Parathyroid adenoma (tissue), 2 donors: ENCODE results near the gene USH2A.

Experiments used
- H2AFZ ChIP-seq: fragments of 300-600 bp; sonication (generic); one replicate; pipeline ENCODE4 v1.7.0; 2017; ENCODE audit warnings: antibody characterized with exemption, mild to moderate bottlenecking
- H3K27ac ChIP-seq: fragments of 300-600 bp; sonication (generic); one replicate; pipeline ENCODE4 v1.7.0; 2017
- H3K27me3 ChIP-seq: fragments of 300-600 bp; sonication (generic); one replicate; pipeline ENCODE4 v1.7.0; 2017; ENCODE audit warnings: low read length; ENCODE audit not compliant: control insufficient read depth, insufficient read depth
- H3K36me3 ChIP-seq: fragments of 300-600 bp; sonication (generic); one replicate; pipeline ENCODE4 v1.7.0; 2017; ENCODE audit warnings: low read length; ENCODE audit not compliant: control insufficient read depth, insufficient read depth
- H3K4me1 ChIP-seq: fragments of 300-600 bp; sonication (generic); one replicate; pipeline ENCODE4 v1.7.0; 2017; ENCODE audit warnings: control low read depth
- H3K4me2 ChIP-seq: fragments of 300-600 bp; sonication (generic); one replicate; pipeline ENCODE4 v1.7.0; 2017; ENCODE audit warnings: low read length
- H3K4me3 ChIP-seq: fragments of 300-600 bp; sonication (generic); one replicate; pipeline ENCODE4 v1.7.0; 2017; ENCODE audit warnings: low read depth, low read length
- H3K79me2 ChIP-seq: fragments of 300-600 bp; sonication (generic); one replicate; pipeline ENCODE4 v1.7.0; 2017; ENCODE audit warnings: control low read depth
- H3K9ac ChIP-seq: fragments of 300-600 bp; sonication (generic); one replicate; pipeline ENCODE4 v1.7.0; 2017; ENCODE audit warnings: mild to moderate bottlenecking
- H3K9me3 ChIP-seq: fragments of 300-600 bp; sonication (generic); one replicate; pipeline ENCODE4 v1.7.0; 2017; ENCODE audit warnings: low read length; ENCODE audit not compliant: control insufficient read depth
- CTCF ChIP-seq: fragments of 300-600 bp; sonication (generic); IDR thresholded peaks from one replicate; pipeline ENCODE4 v1.7.0; 2017; ENCODE audit warnings: antibody characterized with exemption, mild to moderate bottlenecking
- donor health status: primary hyperparathyroidism.

USH2A gene

DNA sequence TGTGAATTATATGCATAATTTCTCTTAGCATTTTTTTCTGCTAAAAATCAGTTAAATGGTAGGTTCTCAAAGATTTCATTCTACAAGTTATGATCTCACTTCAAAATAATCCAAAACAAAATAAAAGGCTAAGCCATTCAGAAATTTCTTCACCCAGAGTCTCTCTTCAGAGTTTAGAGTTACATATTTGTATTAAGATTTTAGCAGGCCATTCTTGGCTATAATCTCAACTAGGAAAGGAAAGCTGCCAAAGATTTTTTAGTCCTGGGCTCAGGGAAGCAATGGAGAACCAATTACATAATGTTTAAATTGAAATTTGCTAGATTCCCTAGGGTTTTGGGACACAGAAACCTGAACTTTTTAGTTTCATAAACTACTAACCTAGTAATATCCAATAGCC lies 245.0 kb downstream of the USH2A start:
- H3K9ac ChIP-seq, result no peak overlapping the region
- H2AFZ ChIP-seq, result no peak overlapping the region
- no peak overlapping the region for H3K27ac ChIP-seq
- no peaks in the 10 kb centered on the region for H3K9me3 ChIP-seq
- H3K79me2 ChIP-seq, result no peaks in the 10 kb centered on the region
- no peak overlapping the region for H3K4me3 ChIP-seq
- no peaks in the 10 kb centered on the region for H3K36me3 ChIP-seq
- no peak overlapping the region for H3K4me2 ChIP-seq
- H3K4me1 ChIP-seq, result no peaks in the 10 kb centered on the region
- no peaks in the 10 kb centered on the region for H3K27me3 ChIP-seq
- TF ChIP-seq CTCF, result no peak

DNA sequence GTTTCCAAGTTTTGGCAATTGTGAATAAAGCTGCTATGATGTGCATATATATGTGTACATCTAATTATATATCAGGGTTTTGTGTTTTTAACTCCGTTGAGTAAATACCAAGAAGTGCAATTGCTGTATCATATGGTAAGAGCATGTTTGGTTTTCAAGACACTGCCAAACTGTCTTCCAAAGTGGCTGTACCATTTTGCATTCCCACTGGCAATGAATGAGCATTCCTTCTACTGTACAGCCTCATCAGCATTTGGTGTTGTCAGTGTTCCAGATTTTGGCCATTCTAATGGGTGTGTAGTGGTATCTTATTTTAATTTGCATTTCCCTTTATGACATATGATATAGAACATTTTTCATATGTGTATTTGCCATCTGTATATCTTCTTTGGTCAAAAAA lies 246.3 kb downstream of the USH2A start:
- H3K9me3 ChIP-seq, result no peaks in the 10 kb centered on the region
- no peak for TF ChIP-seq CTCF
- no peak overlapping the region for H3K4me3 ChIP-seq
- no peak overlapping the region for H3K9ac ChIP-seq
- no peaks in the 10 kb centered on the region for H3K79me2 ChIP-seq
- no peak overlapping the region for H3K4me2 ChIP-seq
- H3K27ac ChIP-seq, result no peak overlapping the region
- no peaks in the 10 kb centered on the region for H3K4me1 ChIP-seq
- H3K27me3 ChIP-seq, result no peaks in the 10 kb centered on the region
- H3K36me3 ChIP-seq, result no peaks in the 10 kb centered on the region
- no peak overlapping the region for H2AFZ ChIP-seq

DNA sequence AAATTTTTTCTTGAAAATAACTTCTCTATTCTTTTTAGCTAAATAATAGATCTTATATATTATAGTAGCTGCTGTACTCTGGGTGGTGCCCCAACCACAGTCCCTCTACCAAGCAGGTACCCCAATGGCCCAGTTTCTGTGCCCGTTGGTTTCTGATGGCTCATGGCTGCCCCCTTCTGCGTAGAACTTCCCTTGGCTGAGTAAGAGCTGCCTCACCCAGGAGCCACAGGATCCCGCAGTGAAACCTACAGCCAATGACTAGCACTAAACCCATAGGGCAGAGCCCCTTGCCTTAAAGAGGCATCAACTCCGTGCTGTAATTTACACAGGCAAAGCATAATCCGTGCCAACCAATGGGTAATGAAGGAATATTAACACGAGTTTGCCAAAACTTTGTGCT lies 247.5 kb downstream of the USH2A start:
- no peak overlapping the region for H2AFZ ChIP-seq
- H3K4me3 ChIP-seq, result no peak overlapping the region
- no peaks in the 10 kb centered on the region for H3K9me3 ChIP-seq
- no peaks in the 10 kb centered on the region for H3K27me3 ChIP-seq
- no peak overlapping the region for H3K27ac ChIP-seq
- no peaks in the 10 kb centered on the region for H3K4me1 ChIP-seq
- H3K9ac ChIP-seq, result no peak overlapping the region
- no peaks in the 10 kb centered on the region for H3K79me2 ChIP-seq
- H3K36me3 ChIP-seq, result no peaks in the 10 kb centered on the region
- no peak overlapping the region for H3K4me2 ChIP-seq
- TF ChIP-seq CTCF, result no peak

DNA sequence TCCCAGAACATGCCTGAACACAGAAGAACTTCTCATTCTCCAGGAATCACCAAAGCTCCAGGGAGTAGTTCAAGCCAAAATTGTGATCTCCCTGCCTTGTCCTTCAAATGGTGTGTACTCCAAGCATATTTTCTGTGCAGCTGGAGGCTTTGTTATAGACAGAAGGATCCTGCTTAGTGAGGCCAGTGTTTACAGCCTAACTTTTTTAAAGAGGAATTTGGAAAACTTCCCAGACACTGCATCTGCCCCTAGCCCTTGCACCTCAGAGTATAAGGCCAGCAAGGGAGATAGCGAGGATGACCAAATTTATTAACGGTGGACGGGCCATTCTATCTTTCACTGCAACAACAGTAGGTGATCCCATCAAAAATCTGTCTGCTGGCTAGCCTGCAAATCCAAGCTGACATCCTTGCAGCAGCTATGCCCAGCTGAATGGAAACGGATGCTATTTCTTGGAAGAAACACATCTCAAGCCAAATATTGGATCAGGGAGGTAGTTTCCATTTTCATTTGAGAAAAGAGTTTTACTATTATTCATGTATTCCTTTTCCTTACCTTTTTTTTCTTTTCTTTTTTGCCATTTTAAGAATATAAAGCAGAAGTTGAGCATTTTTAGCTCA lies 249.8 kb downstream of the USH2A start:
- H3K4me2 ChIP-seq, result no peak overlapping the region
- no peaks in the 10 kb centered on the region for H3K4me1 ChIP-seq
- no peaks in the 10 kb centered on the region for H3K27me3 ChIP-seq
- H3K79me2 ChIP-seq, result no peaks in the 10 kb centered on the region
- no peaks in the 10 kb centered on the region for H3K36me3 ChIP-seq
- H3K4me3 ChIP-seq, result no peak overlapping the region
- no peak overlapping the region for H3K27ac ChIP-seq
- no peaks in the 10 kb centered on the region for H3K9me3 ChIP-seq
- no peak overlapping the region for H2AFZ ChIP-seq
- no peak overlapping the region for H3K9ac ChIP-seq
- no peak for TF ChIP-seq CTCF

- Histone ChIP-seq H2AFZ (no peak overlapping the region), H3K4me2 (no peak overlapping the region), H3K36me3 (no peaks in the 10 kb centered on the region), H3K9me3 (no peaks in the 10 kb centered on the region), H3K4me3 (no peak overlapping the region), H3K9ac (no peak overlapping the region), H3K27me3 (no peaks in the 10 kb centered on the region), H3K79me2 (no peaks in the 10 kb centered on the region), H3K27ac (no peak overlapping the region), H3K4me1 (no peaks in the 10 kb centered on the region)
- no peak for TF ChIP-seq CTCF
These were observed 253.9 kb downstream of the USH2A start for GRCh38 chr1:216169351-216169750.
